Measurements from ENCODE around the gene USP47.

Gene USP47

GRCh38 chr11:11871991-11872401 lies 30.2 kb downstream of the USP47 start:
- DNase-seq: no peak

GRCh38 chr11:11876458-11876857 lies 34.7 kb downstream of the USP47 start:
- no peak for DNase-seq

GRCh38 chr11:11880179-11880578 lies 38.4 kb downstream of the USP47 start:
- no peak for DNase-seq

GRCh38 chr11:11882539-11882938 lies 40.8 kb downstream of the USP47 start:
- no peak for DNase-seq

- no peak for DNase-seq
Observed at GRCh38 chr11:11884351-11884750, 42.6 kb downstream of the USP47 start.

- DNase-seq: no peak
Observed at GRCh38 chr11:11884774-11885481, 43.2 kb downstream of the USP47 start.

GRCh38 chr11:11894486-11894885 lies 52.7 kb downstream of the USP47 start:
- no peak for DNase-seq

GRCh38 chr11:11895672-11896071 lies 53.9 kb downstream of the USP47 start:
- no peak for DNase-seq

GRCh38 chr11:11898648-11899047 lies 56.9 kb downstream of the USP47 start:
- no peak for DNase-seq

- DNase-seq: no peak
Observed at GRCh38 chr11:11899401-11899800, 57.6 kb downstream of the USP47 start.

- no peak for DNase-seq
Observed at GRCh38 chr11:11901929-11902328, 60.2 kb downstream of the USP47 start.

- DNase-seq: no peak
Observed at GRCh38 chr11:11909727-11910126, 68.0 kb downstream of the USP47 start.

- DNase-seq: no peak
Observed at GRCh38 chr11:11910541-11910940, 68.8 kb downstream of the USP47 start.

- no peak for DNase-seq
Observed at GRCh38 chr11:11913395-11913794, 71.6 kb downstream of the USP47 start.

- DNase-seq: no peak
Observed at GRCh38 chr11:11915625-11916024, 73.9 kb downstream of the USP47 start.

GRCh38 chr11:11916981-11917399 lies 75.2 kb downstream of the USP47 start:
- DNase-seq: no peak

GRCh38 chr11:11923828-11924227 lies 82.1 kb downstream of the USP47 start:
- no peak for DNase-seq

- DNase-seq: no peak
Observed at GRCh38 chr11:11929920-11930319, 88.1 kb downstream of the USP47 start.

GRCh38 chr11:11931461-11932055 lies 89.8 kb downstream of the USP47 start:
- peak in 2 of 6 experiments; percentile 12 to 36 for DNase-seq

GRCh38 chr11:11935536-11935935 lies 93.8 kb downstream of the USP47 start:
- DNase-seq: no peak

GRCh38 chr11:11937433-11937832 lies 95.7 kb downstream of the USP47 start:
- DNase-seq: no peak

- no peak for DNase-seq
Observed at GRCh38 chr11:11937957-11938356, 96.2 kb downstream of the USP47 start.

- DNase-seq: no peak
Observed at GRCh38 chr11:11940551-11940950, 98.8 kb downstream of the USP47 start.

- no peak for DNase-seq
Observed at GRCh38 chr11:11942668-11943067, 100.9 kb downstream of the USP47 start.

- no peak for DNase-seq
Observed at GRCh38 chr11:11944444-11944843, 102.7 kb downstream of the USP47 start.
